CD14-positive monocyte (primary cell): ENCODE data around the gene SLC39A10. TPM values are rescaled to one million over a fixed set of nuclear protein-coding genes. Genes with fewer than 3 reads are reported as not detected.

Source experiments
- DNase-seq, 3 donors: peaks; one replicate each; pipeline ENCODE4 v3.0.0-alpha.2; 2011 to 2022
- H2AFZ ChIP-seq: 2 replicates; pipeline ENCODE4 v1.6.0; 2012; ENCODE audit warnings: mild to moderate bottlenecking, low read depth, low read length, inconsistent platforms; ENCODE audit not compliant: insufficient read depth, poor library complexity, severe bottlenecking
- H3K27ac ChIP-seq, 2 donors: 1 replicate in 1 of 2; 2 replicates in 1 of 2; pipeline ENCODE4 v1.5.1; 2012 to 2013; ENCODE audit warnings: low read length in 2 of 2, control low read depth in 1 of 2, inconsistent platforms in 1 of 2, low read depth in 1 of 2, mild to moderate bottlenecking in 1 of 2
- H3K27me3 ChIP-seq, 2 donors: one replicate each; pipeline versions ENCODE4 v1.6.0 to v1.6.1; 2011 to 2013; ENCODE audit warnings: low read length in 2 of 2; ENCODE audit not compliant: control insufficient read depth in 2 of 2, insufficient read depth in 2 of 2
- H3K36me3 ChIP-seq, 2 donors: replicated peaks in 1 of 2; 1 replicate in 1 of 2; 2 replicates in 1 of 2; pipeline versions ENCODE4 v1.5.1 to v1.6.1; 2012 to 2013; ENCODE audit warnings: low read length in 2 of 2, control low read depth in 1 of 2, inconsistent platforms in 1 of 2, mild to moderate bottlenecking in 1 of 2; ENCODE audit not compliant: insufficient read depth in 2 of 2, control insufficient read depth in 1 of 2
- H3K4me1 ChIP-seq, 2 donors: 1 replicate in 1 of 2; 2 replicates in 1 of 2; pipeline versions ENCODE4 v1.5.1 to v1.6.1; 2012 to 2013; ENCODE audit warnings: low read length in 2 of 2, control low read depth in 1 of 2, inconsistent platforms in 1 of 2, mild to moderate bottlenecking in 1 of 2, moderate library complexity in 1 of 2; ENCODE audit not compliant: insufficient read depth in 2 of 2, control insufficient read depth in 1 of 2
- H3K4me2 ChIP-seq: replicated peaks from 2 replicates; pipeline ENCODE3; 2012; ENCODE audit warnings: low read length, moderate library complexity, mild to moderate bottlenecking; ENCODE audit not compliant: poor library complexity, severe bottlenecking; ENCODE audit errors: extremely low read depth
- H3K4me3 ChIP-seq, 3 experiments: fragments of 200-600 bp in 1 of 3; sonication (generic) in 1 of 3; replicated peaks in 1 of 3; 1 replicate in 2 of 3; 2 replicates in 1 of 3; pipeline ENCODE4 v1.5.1; 2011 to 2013; ENCODE audit warnings: low read length in 3 of 3, mild to moderate bottlenecking in 3 of 3, control low read depth in 2 of 3, low read depth in 2 of 3, inconsistent platforms in 1 of 3, moderate library complexity in 1 of 3
- H3K79me2 ChIP-seq: 2 replicates; pipeline ENCODE4 v1.6.0; 2012; ENCODE audit warnings: mild to moderate bottlenecking, control low read depth, inconsistent platforms, low read length, moderate library complexity; ENCODE audit not compliant: insufficient read depth
- H3K9ac ChIP-seq: 2 replicates; pipeline ENCODE4 v1.6.0; 2017; ENCODE audit warnings: low read length, mild to moderate bottlenecking; ENCODE audit not compliant: insufficient read depth, poor library complexity, severe bottlenecking
- H3K9me3 ChIP-seq, 2 donors: replicated peaks in 1 of 2; 1 replicate in 1 of 2; 2 replicates in 1 of 2; pipeline versions ENCODE4 v1.5.1 to v1.6.1; 2012 to 2013; ENCODE audit warnings: low read length in 2 of 2, control low read depth in 1 of 2; ENCODE audit not compliant: control insufficient read depth in 1 of 2, insufficient read depth in 1 of 2
- H4K20me1 ChIP-seq: 2 replicates; pipeline ENCODE4 v1.6.0; 2012; ENCODE audit warnings: mild to moderate bottlenecking, low read length, control low read depth, moderate library complexity; ENCODE audit not compliant: insufficient read depth
- H3K27ac Mint-ChIP-seq, 7 donors: one replicate each; pipeline ENCODE4 v1.8.0; 2020; ENCODE audit warnings: mild to moderate bottlenecking in 7 of 7, mixed read lengths in 7 of 7, moderate library complexity in 6 of 7, inconsistent platforms in 2 of 7
- H3K27me3 Mint-ChIP-seq, 3 donors: one replicate each; pipeline ENCODE4 v1.8.0; 2021 to 2022; ENCODE audit warnings: low read depth in 3 of 3, mild to moderate bottlenecking in 3 of 3, mixed read lengths in 3 of 3, moderate library complexity in 3 of 3, inconsistent platforms in 1 of 3
- H3K36me3 Mint-ChIP-seq, 2 donors: one replicate each; pipeline ENCODE4 v1.8.0; 2020; ENCODE audit warnings: mixed read lengths in 2 of 2, inconsistent platforms in 1 of 2, mild to moderate bottlenecking in 1 of 2
- H3K4me1 Mint-ChIP-seq: one replicate; pipeline ENCODE4 v1.8.0; 2020; ENCODE audit warnings: mild to moderate bottlenecking, mixed read lengths
- H3K4me3 Mint-ChIP-seq, 2 donors: one replicate each; pipeline ENCODE4 v1.8.0; 2020; ENCODE audit warnings: mild to moderate bottlenecking in 2 of 2, mixed read lengths in 2 of 2, moderate library complexity in 1 of 2
- H3K9me3 Mint-ChIP-seq, 7 donors: one replicate each; pipeline ENCODE4 v1.8.0; 2020 to 2022; ENCODE audit warnings: mixed read lengths in 7 of 7, mild to moderate bottlenecking in 6 of 7, moderate library complexity in 6 of 7, inconsistent platforms in 2 of 7
- CTCF ChIP-seq: fragments of 200-600 bp; IDR thresholded peaks from one replicate; pipeline ENCODE4 v1.8.0; 2022; ENCODE audit warnings: antibody characterized with exemption, mild to moderate bottlenecking
- WGBS: methylation state at CpG from one replicate; pipeline ENCODE4 v1.1.5; 2013; ENCODE audit warnings: missing lambda C conversion rate; ENCODE audit not compliant: insufficient coverage; 5-methylcytosine and 5-hydroxymethylcytosine counted together
- intact Hi-C, 2 donors: fragments of 100-400 bp; cut with micrococcal nuclease; formaldehyde crosslinking; loops; one replicate each; pipeline versions ENCODE4 v1.15.0 to v1.15.1; 2023
- polyA plus RNA-seq, 3 donors: library from polyadenylated mRNA; depleted of rRNA in 1 of 3; unstranded in 2 of 3; stranded (reverse) in 1 of 3; fragments of 300-500 nt in 2 of 3; fragments of >200 nt in 1 of 3; fragmentation: Illumina TruSeq in 2 of 3; gene quantifications; 1 replicate in 2 of 3; 2 replicates in 1 of 3; pipeline ENCODE4 v1.2.3, GENCODE V29; 2012 to 2021

Gene SLC39A10
- polyA plus RNA-seq, 3 donors = 5.2 to 6.9 (median 5.2) TPM

DNA sequence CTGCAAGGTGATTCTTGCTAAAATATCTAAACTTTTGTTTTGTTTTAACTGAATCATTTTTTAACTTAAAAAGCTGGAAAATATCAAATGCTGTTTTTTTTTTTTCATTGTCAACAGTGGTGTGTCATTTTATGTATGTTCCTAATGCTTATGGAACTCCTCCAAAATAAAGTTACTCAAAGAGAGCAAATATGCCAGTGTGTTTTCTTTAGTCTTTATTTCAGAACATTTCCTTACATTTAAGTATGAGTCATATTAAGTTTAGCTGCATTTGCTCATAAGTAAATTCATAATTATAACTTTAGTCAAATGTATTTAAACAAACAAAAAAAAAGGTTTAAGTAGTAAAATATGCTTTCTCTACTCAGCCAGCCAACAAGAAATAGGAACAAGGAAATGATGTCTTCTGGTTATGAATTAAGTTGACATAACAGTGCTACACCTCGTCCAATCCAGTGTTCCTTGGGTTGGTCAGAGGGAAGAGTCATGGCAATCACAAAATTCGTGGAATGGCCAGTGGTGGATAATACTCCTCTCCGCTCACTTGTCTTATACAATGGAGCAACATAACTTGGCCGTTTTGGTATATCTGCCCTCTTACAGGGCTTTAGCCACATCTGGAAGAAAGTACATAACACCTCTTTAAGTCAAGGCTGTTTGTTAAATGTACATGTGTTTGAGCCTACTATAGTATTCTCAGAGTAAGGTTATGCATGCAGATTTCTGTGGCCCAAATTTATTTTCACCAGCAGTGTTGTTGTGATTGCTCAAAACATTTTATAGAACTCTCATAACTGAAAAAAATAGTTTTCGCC lies 80.7 kb downstream of the SLC39A10 start:
- Histone ChIP-seq H3K36me3 (no peaks in the 10 kb centered on the region), H3K27me3 (no peaks in the 10 kb centered on the region), H3K79me2 (no peaks in the 10 kb centered on the region), H3K9ac (no peak overlapping the region), H3K9me3 (no peaks in the 10 kb centered on the region), H3K4me1 (no peaks in the 10 kb centered on the region), H3K4me3 (no peak overlapping the region), H4K20me1 (no peaks in the 10 kb centered on the region), H2AFZ (no peak overlapping the region), H3K4me2 (no peak overlapping the region), H3K27ac (no peak overlapping the region)
- no peak for TF ChIP-seq CTCF
- intact Hi-C loops = no loop called here
- Mint-ChIP-seq H3K27me3 (peaks cover 0 to 3% (median 1%) of the 10 kb centered on the region in 3 donors), H3K36me3 (peaks cover 15 to 17% of the 10 kb centered on the region in 2 donors), H3K9me3 (peaks cover 0 to 6% (median 2%) of the 10 kb centered on the region in 7 donors), H3K27ac (no peak overlapping the region), H3K4me3 (no peak overlapping the region), H3K4me1 (peaks cover 2% of the 10 kb centered on the region)
- DNase-seq = no peak
- 100% methylated on average over 2 of the region's 5 CpGs for WGBS

- intact Hi-C loops = no loop called here
- no peak overlapping the region for H2AFZ ChIP-seq
- DNase-seq = no peak
- Mint-ChIP-seq H3K4me1 (no peaks in the 10 kb centered on the region), H3K27ac (no peak overlapping the region), H3K9me3 (peaks cover 10 to 22% (median 14%) of the 10 kb centered on the region in 7 donors), H3K4me3 (no peak overlapping the region), H3K36me3 (peaks cover 11 to 12% of the 10 kb centered on the region in 2 donors), H3K27me3 (peaks cover 0 to 1% (median 0%) of the 10 kb centered on the region in 3 donors)
- H3K4me1 ChIP-seq = no peaks in the 10 kb centered on the region
- no peaks in the 10 kb centered on the region for H3K36me3 ChIP-seq
- no peak overlapping the region for H3K27ac ChIP-seq
- no peaks in the 10 kb centered on the region for H3K27me3 ChIP-seq
- peaks cover 5 to 6% of the 10 kb centered on the region in 2 donors for H3K9me3 ChIP-seq
- TF ChIP-seq CTCF = no peak
- WGBS = no CpG with 5 or more reads among the region's 1 CpG
- no peak overlapping the region for H3K4me3 ChIP-seq
- H3K9ac ChIP-seq = no peak overlapping the region
- H4K20me1 ChIP-seq = no peaks in the 10 kb centered on the region
- H3K4me2 ChIP-seq = no peak overlapping the region
- H3K79me2 ChIP-seq = no peaks in the 10 kb centered on the region
Observed at GRCh38 chr2:195741191-195741590, 84.2 kb downstream of the SLC39A10 start.
